PC-3 (cell line): ENCODE measurements around the gene RBBP5. TPM values are rescaled to one million over a fixed set of nuclear protein-coding genes. Genes with fewer than 3 reads are reported as not detected.

Experiments used
- ATAC-seq: fragments of 200-7000 bp; cut with Tn5 transposase; 2 replicates; pipeline ENCODE4 v1.9.1; 2020; ENCODE audit warnings: mild to moderate bottlenecking, moderate library complexity
- Bru-seq: library from RNA; stranded (reverse); fragments of 400-500 nt; gene quantifications from one replicate; lab custom pipeline; 2021; lab: Mats Ljungman, UMichigan
- BruChase-seq, 2 experiments: library from RNA; stranded (reverse); fragments of 400-500 nt; gene quantifications; one replicate each; lab custom pipeline; 2021; lab: Mats Ljungman, UMichigan
- BruUV-seq: library from RNA; stranded (reverse); fragments of 400-500 nt; replicated peaks from 2 replicates; lab custom pipeline; 2021; lab: Mats Ljungman, UMichigan
- CTCF ChIA-PET: fragments of 300-600 bp; sonication (Branson Sonifier 250); formaldehyde crosslinking; loops from one replicate; lab custom pipeline; 2022; ENCODE audit warnings: antibody characterized with exemption; lab: Charles Lee
- POLR2A ChIA-PET: fragments of 300-600 bp; sonication (Branson Sonifier 250); formaldehyde crosslinking; loops from one replicate; lab custom pipeline; 2022; ENCODE audit warnings: antibody characterized with exemption; ENCODE audit not compliant: unreplicated experiment; lab: Charles Lee
- DNase-seq: peaks from one replicate; pipeline ENCODE4 v3.0.0-alpha.2; 2015
- H2AFZ ChIP-seq: fragments of 300-600 bp; sonication (generic); 2 replicates; pipeline ENCODE4 v1.6.0; 2016; ENCODE audit warnings: antibody characterized with exemption, low read length
- H3F3A ChIP-seq: fragments of 300-600 bp; sonication (generic); one replicate; pipeline ENCODE4 v1.6.0; 2017; ENCODE audit warnings: antibody characterized with exemption, low read length, control low read depth, mild to moderate bottlenecking; ENCODE audit not compliant: unreplicated experiment
- H3K27ac ChIP-seq: fragments of 300-600 bp; sonication (generic); 2 replicates; pipeline ENCODE4 v1.5.1; 2016; ENCODE audit warnings: mild to moderate bottlenecking, low read length
- H3K27me3 ChIP-seq: fragments of 300-600 bp; sonication (generic); 2 replicates; pipeline ENCODE4 v1.6.1; 2016; ENCODE audit warnings: low read length, mixed read lengths
- H3K36me3 ChIP-seq: fragments of 300-600 bp; sonication (generic); 2 replicates; pipeline ENCODE4 v1.6.1; 2016; ENCODE audit warnings: low read depth, mixed run types, low read length, mixed read lengths
- H3K4me1 ChIP-seq: fragments of 300-600 bp; sonication (generic); 2 replicates; pipeline ENCODE4 v1.5.1; 2016; ENCODE audit warnings: low read length; ENCODE audit not compliant: insufficient read depth
- H3K4me2 ChIP-seq: fragments of 300-600 bp; sonication (generic); 2 replicates; pipeline ENCODE4 v1.6.0; 2016; ENCODE audit warnings: low read length
- H3K4me3 ChIP-seq: fragments of 300-600 bp; sonication (generic); 2 replicates; pipeline ENCODE4 v1.5.1; 2016; ENCODE audit warnings: mild to moderate bottlenecking, low read length, mixed read lengths
- H3K79me2 ChIP-seq: fragments of 300-600 bp; sonication (generic); 2 replicates; pipeline ENCODE4 v1.6.1; 2017; ENCODE audit warnings: low read length, mixed read lengths
- H3K9ac ChIP-seq: fragments of 300-600 bp; sonication (generic); 2 replicates; pipeline ENCODE4 v1.6.0; 2016; ENCODE audit warnings: mild to moderate bottlenecking, low read length
- H3K9me2 ChIP-seq: fragments of 300-600 bp; sonication (generic); replicated peaks from 2 replicates; pipeline ENCODE4 v1.6.1; 2016; ENCODE audit warnings: mixed run types, low read length, mixed read lengths
- H3K9me3 ChIP-seq: fragments of 300-600 bp; sonication (generic); 2 replicates; pipeline ENCODE4 v1.6.1; 2016; ENCODE audit warnings: low read length, mixed read lengths
- H4K20me1 ChIP-seq: fragments of 300-600 bp; sonication (generic); 2 replicates; pipeline ENCODE4 v1.6.1; 2016; ENCODE audit warnings: low read length, mixed read lengths
- CTCF ChIP-seq: fragments of 300-600 bp; sonication (generic); conservative IDR thresholded peaks from 2 replicates; pipeline ENCODE4 v1.5.1; 2017; ENCODE audit warnings: antibody characterized with exemption, low read depth, mild to moderate bottlenecking, low read length
- EZH2 ChIP-seq: fragments of 300-600 bp; sonication (generic); IDR thresholded peaks from one replicate; pipeline ENCODE4 v1.6.1; 2017; ENCODE audit warnings: antibody characterized with exemption, mild to moderate bottlenecking, low read length; ENCODE audit not compliant: unreplicated experiment
- EZH2phosphoT487 ChIP-seq: fragments of 300-600 bp; sonication (generic); IDR thresholded peaks from 2 replicates; pipeline ENCODE4 v1.6.1; 2018; ENCODE audit warnings: mild to moderate bottlenecking, antibody characterized with exemption, low read length, borderline replicate concordance
- intact Hi-C: fragments of 100-400 bp; cut with micrococcal nuclease; formaldehyde crosslinking; loops from 2 replicates; pipeline ENCODE4 v1.9.0; 2023
- long read RNA-seq: library from polyadenylated mRNA; unstranded; transcript quantifications from one replicate; pipeline ENCODE4 v2.0.0, GENCODE V29; 2021; ENCODE audit not compliant: unreplicated experiment
- total RNA-seq: library from RNA; depleted of rRNA; stranded (reverse); fragments of >200 nt; gene quantifications from 2 replicates; pipeline ENCODE4 v1.2.3, GENCODE V29; 2014; rRNA removed

The RBBP5 gene
- total RNA-seq (39.5 and 41.7 TPM in 2 replicates), Bru-seq, nascent RNA (percentile 91 among the genes with signal in this experiment), BruChase-seq, experiment 1, labeled RNA remaining after a 6-hour chase (percentile 95 among the genes with signal in this experiment), BruChase-seq, experiment 2, labeled RNA remaining after a 2-hour chase (percentile 93 among the genes with signal in this experiment)
- long read RNA-seq, full-length matches to known transcripts, result 62 of 108 reads
- long read RNA-seq, partial matches to known transcripts, result 5 of 108 reads
- long read RNA-seq, other reads (novel, unspliced or antisense), result 41 of 108 reads

GRCh38 chr1:205121660-205122488 lies at the start of gene RBBP5:
Gene RBBP5, minus strand, starts transcription at chr1:205121978. Its CDS starts 105 bp downstream, at chr1:205121873.
- CTCF ChIA-PET, result interaction anchor here (0.6 to 2.2 kb wide), 5 partner anchors 20 to 311 kb away, joined by 3 to 9 read pairs (median 3); no protein-coding TSS in a partner anchor
- POLR2A ChIA-PET, result no interaction called here
- H3K4me3 ChIP-seq, result peak within 1 kb of the TSS; percentile 73
- H4K20me1 ChIP-seq, result peaks cover 21% of the 10 kb centered on the region
- DNase-seq (peak; percentile 99), ATAC-seq (peak; percentile 98)
- no peaks in the 10 kb centered on the region for H3K9me2 ChIP-seq
- H2AFZ ChIP-seq, result peak within 1 kb of the TSS; percentile 97
- BruUV-seq, result no TSS peak
- peak within 1 kb of the TSS; percentile 72 for H3K27ac ChIP-seq
- H3K27me3 ChIP-seq, result no peaks in the 10 kb centered on the region
- H3K9me3 ChIP-seq, result no peaks in the 10 kb centered on the region
- peak; percentile 98 for TF ChIP-seq CTCF
- TF ChIP-seq EZH2, result no peak
- no peak for TF ChIP-seq EZH2phosphoT487
- H3F3A ChIP-seq, result no peaks in the 10 kb centered on the region
- peaks cover 2% of the 10 kb centered on the region; the same call in 1 of the 2 replicates for H3K36me3 ChIP-seq
- H3K9ac ChIP-seq, result peak within 1 kb of the TSS; percentile 86
- peak within 1 kb of the TSS; percentile 97 for H3K4me2 ChIP-seq
- H3K79me2 ChIP-seq, result peaks cover 44% of the 10 kb centered on the region
- peaks cover 24% of the 10 kb centered on the region for H3K4me1 ChIP-seq
- intact Hi-C loops, result loop anchor here (1.0 to 2.0 kb wide), 4 partner anchors 53 to 134 kb away; partner anchors contain the start of genes DSTYK and TMCC2

- no peaks in the 10 kb centered on the region for H3K27me3 ChIP-seq
- H3K27ac ChIP-seq, result no peak overlapping the region
- no peak overlapping the region for H3K9ac ChIP-seq
- POLR2A ChIA-PET, result no interaction called here
- no peaks in the 10 kb centered on the region for H3K9me3 ChIP-seq
- H4K20me1 ChIP-seq, result no peaks in the 10 kb centered on the region
- no peaks in the 10 kb centered on the region for H3K9me2 ChIP-seq
- no peak for DNase-seq
- CTCF ChIA-PET, result no interaction called here
- TF ChIP-seq EZH2, result no peak
- TF ChIP-seq CTCF, result no peak
- no peak for TF ChIP-seq EZH2phosphoT487
- peaks cover 4% of the 10 kb centered on the region; the same call in 1 of the 2 replicates for H3K36me3 ChIP-seq
- peaks cover 12% of the 10 kb centered on the region; the same call in 1 of the 2 replicates for H3K79me2 ChIP-seq
- H3K4me1 ChIP-seq, result peaks cover 29% of the 10 kb centered on the region
- no peak for ATAC-seq
- no peak overlapping the region for H3K4me2 ChIP-seq
- peaks cover 7% of the 10 kb centered on the region for H3F3A ChIP-seq
- intact Hi-C loops, result no loop called here
- BruUV-seq, result no TSS peak
- no peak overlapping the region for H2AFZ ChIP-seq
- no peak overlapping the region for H3K4me3 ChIP-seq
These were observed 49.6 kb upstream of the RBBP5 start for GRCh38 chr1:205171369-205171768.
